Stimulated activated CD8-positive, alpha-beta memory T cell treated with anti-CD3 and anti-CD28 coated beads, Interleukin-12 subunit alpha, Interleukin-12 subunit beta, amount 100 ng/mL, for 24 hours (primary cell): Measurements from ENCODE around the gene ITFG2.

Experiments
- DNase-seq: peaks from one replicate; pipeline ENCODE4 v3.0.0-alpha.2; 2020; ENCODE audit errors: extremely low read depth

The ITFG2 gene

GRCh38 chr12:2832550-2833127, 20.2 kb downstream of the ITFG2 start:
- no peak for DNase-seq

- DNase-seq, result no peak
Observed at GRCh38 chr12:2833327-2833726, 20.9 kb downstream of the ITFG2 start.

GRCh38 chr12:2833810-2834209, 21.3 kb downstream of the ITFG2 start:
- DNase-seq, result no peak

GRCh38 chr12:2834581-2835491, 22.4 kb downstream of the ITFG2 start, which contains the start of gene NRIP2:
Gene NRIP2 (minus strand): TSS chr12:2835035. CDS start chr12:2834983, 52 bp downstream.
- no peak for DNase-seq

DNA sequence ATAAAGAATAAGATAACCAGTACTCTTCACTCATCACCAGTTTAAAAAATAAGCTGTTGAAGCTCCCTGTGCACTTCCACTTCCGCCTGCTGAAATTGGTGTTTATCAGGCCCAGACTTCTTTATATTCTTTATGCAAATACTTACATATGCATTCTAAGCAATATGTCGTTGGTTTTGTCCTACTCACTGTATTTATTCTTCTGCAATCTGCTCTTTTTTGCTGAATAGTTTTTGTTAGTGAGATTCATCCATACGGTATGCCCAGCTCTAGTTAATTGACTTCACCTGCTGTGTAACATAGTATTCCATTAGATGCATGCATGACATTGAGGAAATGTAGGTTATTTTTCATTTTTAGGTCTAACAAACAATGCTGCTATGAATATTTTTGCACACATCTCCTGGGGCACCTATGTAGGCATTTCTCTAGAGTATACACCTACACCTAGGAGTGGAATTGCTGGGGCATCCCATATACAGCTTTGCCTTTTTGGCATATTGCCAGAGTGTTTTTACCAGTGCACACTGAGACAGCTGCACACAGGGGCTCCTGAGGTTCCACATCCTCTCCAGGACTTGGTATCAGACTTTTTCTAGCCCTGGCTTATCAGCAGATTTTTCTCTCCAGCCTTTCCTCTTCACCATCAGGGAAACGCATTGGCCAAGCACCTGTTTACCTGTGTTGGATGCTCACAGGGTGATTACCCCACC, 23.4 kb downstream of the ITFG2 start:
- DNase-seq, result no peak

DNA sequence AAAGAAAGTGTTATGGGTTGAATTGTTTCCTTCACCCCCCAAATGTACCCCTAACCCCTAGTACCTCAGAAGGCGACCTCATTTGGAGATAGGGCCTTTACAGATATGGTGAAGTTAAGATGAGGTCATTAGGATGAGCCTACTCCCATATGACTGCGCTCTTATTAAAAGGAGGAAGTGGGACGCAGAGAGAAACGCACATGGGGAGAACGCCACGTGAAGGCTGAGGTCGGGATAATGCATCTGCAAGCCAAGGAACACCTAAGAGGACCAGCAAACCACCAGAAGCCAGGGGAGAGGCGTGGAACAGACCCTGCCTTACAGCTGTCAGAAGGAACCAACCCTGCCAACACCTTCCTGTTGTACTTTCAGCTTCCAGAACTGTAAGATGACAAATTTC, 24.1 kb downstream of the ITFG2 start:
- DNase-seq, result no peak

GRCh38 chr12:2841056-2841650, 28.7 kb downstream of the ITFG2 start:
- no peak for DNase-seq

GRCh38 chr12:2842948-2843347, 30.5 kb downstream of the ITFG2 start:
- DNase-seq, result no peak

DNA sequence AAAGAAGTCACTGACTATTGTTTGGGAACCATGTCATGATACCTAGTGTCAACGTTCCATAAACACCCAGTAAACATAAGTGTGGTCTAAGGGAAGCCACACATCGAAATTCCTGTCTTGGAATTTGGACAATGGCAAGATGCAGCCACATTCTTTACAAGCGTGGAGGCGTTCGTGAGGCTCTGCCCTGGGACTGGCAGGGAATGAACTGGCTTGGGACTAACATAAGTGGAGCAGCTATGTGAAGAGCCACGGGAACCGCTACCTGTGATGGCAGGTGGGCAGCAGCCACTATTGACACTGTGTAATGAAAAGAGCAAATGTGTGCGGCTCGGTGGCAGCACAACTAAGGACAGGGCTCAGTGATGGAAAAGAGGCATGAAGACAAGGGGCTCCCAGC, 32.3 kb downstream of the ITFG2 start:
- no peak for DNase-seq

- no peak for DNase-seq
Observed at GRCh38 chr12:2845280-2845679, 32.8 kb downstream of the ITFG2 start.

- DNase-seq, result no peak
Observed at GRCh38 chr12:2851931-2852330, 39.5 kb downstream of the ITFG2 start.

GRCh38 chr12:2853626-2854025, 41.2 kb downstream of the ITFG2 start:
- no peak for DNase-seq

- DNase-seq, result no peak
Observed at GRCh38 chr12:2854669-2855453, 42.4 kb downstream of the ITFG2 start.

- no peak for DNase-seq
Observed at GRCh38 chr12:2855546-2855945, 43.1 kb downstream of the ITFG2 start.

- DNase-seq, result no peak
Observed at GRCh38 chr12:2856051-2856450, 43.6 kb downstream of the ITFG2 start.

GRCh38 chr12:2857021-2857431, 44.6 kb downstream of the ITFG2 start, which contains the start of gene TEX52:
Gene TEX52 (minus strand): TSS chr12:2857039. CDS start chr12:2857026, 13 bp downstream.
- DNase-seq, result no peak

- no peak for DNase-seq
Observed at GRCh38 chr12:2857576-2857975, 45.1 kb downstream of the ITFG2 start.

DNA sequence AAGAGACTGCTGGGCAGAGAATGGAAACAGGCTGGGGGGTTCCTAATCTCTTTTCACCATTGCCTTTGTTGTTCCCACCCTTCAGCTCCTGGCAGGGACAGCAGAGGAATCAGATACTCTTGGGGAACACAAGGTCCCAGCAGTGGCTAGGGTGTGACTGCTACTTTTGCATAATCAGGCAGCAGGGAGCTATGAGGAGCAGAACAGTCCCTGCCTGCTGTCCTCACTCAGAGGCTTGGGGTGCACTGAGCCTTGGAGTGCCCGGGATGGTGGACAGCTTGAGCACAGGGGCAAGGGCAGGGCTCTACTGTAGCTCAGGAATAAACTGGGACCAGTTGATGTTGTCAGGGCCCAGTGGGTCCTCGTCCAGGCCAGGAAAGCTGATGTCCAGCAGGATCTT, 45.9 kb downstream of the ITFG2 start:
- no peak for DNase-seq

GRCh38 chr12:2858944-2859421, 46.5 kb downstream of the ITFG2 start:
- DNase-seq, result no peak

- no peak for DNase-seq
Observed at GRCh38 chr12:2860170-2860569, 47.7 kb downstream of the ITFG2 start.

DNA sequence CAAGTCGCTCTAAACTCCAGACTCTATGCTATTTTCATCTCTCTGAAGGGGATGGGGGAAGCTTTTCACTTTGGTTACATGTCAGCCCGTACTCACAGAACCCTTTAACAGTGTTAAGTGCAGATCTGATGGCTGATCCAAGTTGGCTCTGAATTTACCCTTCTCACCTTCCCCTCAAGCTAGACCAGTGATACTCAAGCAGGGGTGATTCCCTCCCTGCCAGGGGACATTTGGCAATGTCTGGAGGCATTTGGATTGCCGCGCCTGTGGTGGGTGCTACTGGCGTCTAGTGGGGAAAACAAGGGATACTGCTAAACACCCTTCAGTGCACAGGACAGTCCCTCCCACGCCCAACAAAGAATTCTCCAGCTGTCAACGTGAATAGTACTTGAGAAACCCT, 50.4 kb downstream of the ITFG2 start:
- no peak for DNase-seq
